NCI-H2081 (cell line): ENCODE data around the gene G2E3.

Source experiments
- DNase-seq, 2 experiments: peaks; one replicate each; lab custom pipeline; 2025; lab: John Stamatoyannopoulos, UW

Gene G2E3

DNA sequence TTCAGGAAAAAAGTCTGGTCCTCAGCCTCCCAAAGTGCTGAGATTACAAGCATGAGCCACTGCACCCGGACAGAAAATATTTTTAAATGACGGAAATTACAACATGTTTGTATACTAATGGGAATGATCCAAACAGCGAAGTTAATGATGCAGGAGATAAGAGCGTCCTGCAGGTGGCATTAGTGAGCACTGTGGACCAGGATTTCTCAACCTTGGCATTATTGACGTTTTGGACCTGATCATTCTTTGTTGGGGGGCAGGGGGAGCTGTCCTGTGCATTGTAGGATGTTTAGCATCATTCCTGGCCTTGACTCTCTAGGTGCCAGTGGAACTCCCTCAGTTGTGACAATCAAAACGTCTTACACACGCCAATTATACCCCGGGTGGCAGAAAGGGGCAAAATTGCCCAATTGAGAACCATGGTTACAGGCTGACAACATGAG, 97.3 kb downstream of the G2E3 start:
- peak in 1 of 2 experiments; percentile 57 for DNase-seq

DNA sequence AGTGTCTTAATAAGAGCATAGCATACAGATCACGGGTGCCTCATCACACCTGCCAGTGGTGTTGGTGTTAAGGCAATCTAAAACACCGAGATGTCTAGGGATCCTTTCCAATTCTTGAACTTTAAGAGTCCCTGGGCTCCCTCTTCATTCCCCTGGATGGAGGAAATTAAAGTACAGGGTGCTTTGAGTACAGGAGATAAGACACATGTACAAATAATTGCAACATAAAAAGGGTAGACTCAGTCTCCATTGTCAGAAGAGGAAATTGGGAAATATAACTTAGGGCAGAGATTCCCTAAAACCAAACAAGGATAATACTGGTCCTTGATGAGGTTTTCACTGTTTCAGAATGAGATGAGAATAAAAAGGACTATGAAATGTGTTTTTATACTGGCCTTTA, 98.1 kb downstream of the G2E3 start:
- no peak for DNase-seq

GRCh38 chr14:30657606-30658163, 98.7 kb downstream of the G2E3 start:
- DNase-seq: no peak

DNA sequence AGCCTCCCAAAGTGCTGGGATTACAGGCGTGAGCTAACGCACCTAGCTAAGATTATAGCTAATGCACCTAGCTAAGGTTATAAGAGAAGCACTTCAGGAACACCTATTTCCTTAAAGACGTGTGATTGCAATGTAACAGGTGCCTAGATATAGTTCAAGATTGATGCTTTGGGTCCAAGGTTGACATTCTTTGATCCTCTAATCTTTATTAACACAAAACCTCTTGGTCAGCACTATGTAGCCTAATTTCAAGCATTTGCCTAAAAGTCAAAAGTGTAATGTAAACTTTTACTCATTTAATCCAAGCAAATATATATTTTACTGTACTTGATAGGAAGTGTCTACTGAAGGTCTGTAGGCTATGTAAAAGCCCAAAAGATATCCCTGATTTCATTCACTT, 99.7 kb downstream of the G2E3 start:
- no peak for DNase-seq

- no peak for DNase-seq
Measured at GRCh38 chr14:30669594-30669993, 110.6 kb downstream of the G2E3 start.
